GM12874 (cell line): Measurements from ENCODE around the gene SFXN2.

Experiments used
- TF ChIP-seq, protein P1 (sequence below): IDR thresholded peaks from 2 replicates; pipeline ENCODE4 v1.5.1; 2011; ENCODE audit warnings: low read depth, mild to moderate bottlenecking, control low read depth, low read length, moderate library complexity; ENCODE audit not compliant: insufficient read depth

SFXN2 gene

GRCh38 chr10:102704915-102705314 lies 9.5 kb upstream of the SFXN2 start:
- TF ChIP-seq, protein P1, sequence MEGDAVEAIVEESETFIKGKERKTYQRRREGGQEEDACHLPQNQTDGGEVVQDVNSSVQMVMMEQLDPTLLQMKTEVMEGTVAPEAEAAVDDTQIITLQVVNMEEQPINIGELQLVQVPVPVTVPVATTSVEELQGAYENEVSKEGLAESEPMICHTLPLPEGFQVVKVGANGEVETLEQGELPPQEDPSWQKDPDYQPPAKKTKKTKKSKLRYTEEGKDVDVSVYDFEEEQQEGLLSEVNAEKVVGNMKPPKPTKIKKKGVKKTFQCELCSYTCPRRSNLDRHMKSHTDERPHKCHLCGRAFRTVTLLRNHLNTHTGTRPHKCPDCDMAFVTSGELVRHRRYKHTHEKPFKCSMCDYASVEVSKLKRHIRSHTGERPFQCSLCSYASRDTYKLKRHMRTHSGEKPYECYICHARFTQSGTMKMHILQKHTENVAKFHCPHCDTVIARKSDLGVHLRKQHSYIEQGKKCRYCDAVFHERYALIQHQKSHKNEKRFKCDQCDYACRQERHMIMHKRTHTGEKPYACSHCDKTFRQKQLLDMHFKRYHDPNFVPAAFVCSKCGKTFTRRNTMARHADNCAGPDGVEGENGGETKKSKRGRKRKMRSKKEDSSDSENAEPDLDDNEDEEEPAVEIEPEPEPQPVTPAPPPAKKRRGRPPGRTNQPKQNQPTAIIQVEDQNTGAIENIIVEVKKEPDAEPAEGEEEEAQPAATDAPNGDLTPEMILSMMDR: no peak

GRCh38 chr10:102705531-102705930 lies 8.9 kb upstream of the SFXN2 start:
- TF ChIP-seq, protein P1: no peak

GRCh38 chr10:102710609-102711008 lies 3.8 kb upstream of the SFXN2 start:
- TF ChIP-seq, protein P1: no peak

DNA sequence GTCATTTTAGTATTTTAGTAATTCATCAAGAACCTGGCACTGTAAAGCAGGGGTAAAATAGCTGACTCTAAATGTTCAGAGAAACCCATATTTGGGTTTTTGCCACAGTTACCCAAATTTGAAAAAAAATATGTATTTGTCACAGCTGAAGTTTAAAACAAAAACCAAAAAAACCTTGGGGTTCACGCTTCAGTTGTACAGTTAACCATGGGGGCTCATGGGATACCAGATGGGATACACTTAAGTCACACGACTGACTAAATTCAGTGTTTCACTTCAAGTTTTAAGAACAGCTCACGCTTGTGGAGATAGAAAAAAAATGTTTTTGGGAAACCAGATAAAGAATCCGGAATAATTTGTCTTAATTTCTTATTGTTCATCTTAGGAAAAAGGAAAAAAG lies 2.3 kb upstream of the SFXN2 start:
- TF ChIP-seq, protein P1: no peak

- TF ChIP-seq, protein P1: no peak
These were observed 1.4 kb upstream of the SFXN2 start for GRCh38 chr10:102712843-102713538.

DNA sequence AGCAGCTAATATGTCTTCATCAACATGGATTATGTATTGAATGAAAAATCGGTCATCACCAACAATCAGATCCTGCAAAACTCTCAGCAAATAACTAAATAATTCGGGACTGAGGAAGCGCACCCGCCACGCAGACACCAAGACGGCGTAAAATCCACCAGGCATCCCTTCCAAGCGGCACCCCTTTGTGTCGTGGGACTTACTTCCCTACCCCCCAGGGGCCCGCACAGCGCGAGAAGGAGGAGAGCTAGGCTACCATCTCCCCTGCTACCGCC lies 960 bp upstream of the SFXN2 start:
- TF ChIP-seq, protein P1: peak; percentile 65

DNA sequence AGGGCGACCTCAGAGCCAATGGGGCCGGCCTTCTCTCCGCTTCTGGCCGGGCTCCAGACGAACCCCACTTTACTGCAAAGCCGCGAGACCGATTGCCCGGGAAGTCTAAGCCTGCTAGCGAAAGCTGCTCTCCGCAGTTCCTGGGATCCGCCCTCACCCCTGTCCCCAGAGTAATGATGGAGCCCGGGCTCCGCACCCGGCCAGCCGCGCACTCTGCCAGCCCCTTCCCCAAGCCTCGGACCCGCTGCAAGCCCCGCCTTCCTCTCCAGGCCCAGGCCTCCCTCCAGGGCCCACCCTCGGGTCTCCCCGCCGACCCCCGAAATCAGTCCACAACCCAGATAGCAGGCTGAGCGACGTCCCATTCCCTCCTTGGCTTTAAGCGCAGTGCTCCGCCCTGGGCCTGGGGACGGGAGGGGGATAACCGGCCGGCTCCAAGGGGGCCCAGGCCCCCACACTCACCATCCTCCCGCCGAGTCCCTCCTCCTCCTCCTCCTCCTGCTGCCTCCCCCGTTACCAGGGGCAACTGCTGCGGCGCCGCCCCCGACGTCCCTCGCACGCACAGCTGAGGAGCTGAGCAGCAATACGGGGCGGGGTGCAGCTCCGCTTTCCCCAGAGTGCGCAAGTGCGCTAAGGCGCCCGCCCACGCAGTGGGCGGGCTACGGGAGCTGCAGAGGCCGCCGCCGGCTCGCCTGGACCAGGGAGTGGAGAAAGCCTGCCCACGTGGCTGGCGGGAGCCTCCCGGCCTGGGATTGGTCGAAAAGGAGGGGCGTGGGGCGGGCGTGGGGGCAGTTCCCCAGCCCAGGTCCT lies 419 bp upstream of the SFXN2 start, which contains the start of gene ARL3:
TSS of gene ARL3 (minus strand) at position 584 of the 807 bp plus-strand sequence. CDS start at position 462, 122 bp downstream.
- TF ChIP-seq, protein P1: no peak
